VCaP (cell line): Measurements from ENCODE around the gene LRRC15.

Source experiments
- H3K27ac ChIP-seq: fragments of 450-650 bp; 2 replicates; pipeline ENCODE4 v1.5.1; 2017
- CTCF ChIP-seq: fragments of 450-650 bp; conservative IDR thresholded peaks from 2 replicates; pipeline ENCODE4 v1.5.1; 2017; ENCODE audit warnings: mild to moderate bottlenecking, moderate library complexity

Gene LRRC15

GRCh38 chr3:194386066-194386465 lies 16.5 kb upstream of the LRRC15 start:
- H3K27ac ChIP-seq, result no peak overlapping the region
- no peak for TF ChIP-seq CTCF

GRCh38 chr3:194384569-194385001 lies 15.0 kb upstream of the LRRC15 start:
- H3K27ac ChIP-seq, result no peak overlapping the region
- TF ChIP-seq CTCF, result no peak

GRCh38 chr3:194384156-194384555 lies 14.6 kb upstream of the LRRC15 start:
- no peak overlapping the region for H3K27ac ChIP-seq

GRCh38 chr3:194383276-194383940 lies 13.9 kb upstream of the LRRC15 start:
- no peak overlapping the region for H3K27ac ChIP-seq
- TF ChIP-seq CTCF, result no peak

More at GRCh38 chr3:194384156-194384555, 14.6 kb upstream of the LRRC15 start:
- no peak for TF ChIP-seq CTCF

- H3K27ac ChIP-seq, result no peak overlapping the region
- no peak for TF ChIP-seq CTCF
Measured at GRCh38 chr3:194382892-194383223, 13.3 kb upstream of the LRRC15 start.

- no peak for TF ChIP-seq CTCF
- H3K27ac ChIP-seq, result no peak overlapping the region
Measured at GRCh38 chr3:194382196-194382891, 12.8 kb upstream of the LRRC15 start.

- TF ChIP-seq CTCF, result no peak
- H3K27ac ChIP-seq, result peak overlapping the region; percentile 46; the same call in 1 of the 2 replicates
Measured at GRCh38 chr3:194381460-194381875, 11.9 kb upstream of the LRRC15 start.
